ENCODE measurements around the gene KDELR3. TPM values are rescaled to one million over a fixed set of nuclear protein-coding genes. Genes with fewer than 3 reads are reported as not detected.

Gene KDELR3
- polyA plus RNA-seq, 1 donor from 2014 or later = not detected

DNA sequence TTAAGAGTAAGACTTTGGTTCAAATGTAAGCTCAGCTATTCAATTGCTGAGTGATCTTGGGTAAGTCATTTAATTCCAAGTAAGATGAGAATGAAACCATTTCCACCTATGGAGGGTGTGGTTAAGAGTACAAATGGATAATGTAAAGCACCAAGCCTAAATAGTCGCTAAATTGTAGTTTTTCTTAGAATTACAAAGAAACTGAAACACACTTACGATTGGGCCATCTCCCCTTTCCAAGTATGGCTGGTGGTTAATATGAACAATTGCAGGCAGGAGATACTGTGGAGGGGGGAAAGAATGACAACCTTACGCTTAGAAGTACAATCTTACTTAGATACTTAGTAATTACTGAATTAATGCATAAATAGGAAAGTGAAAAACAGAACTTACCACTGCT is 30.0 kb downstream of the KDELR3 start:
- Histone ChIP-seq H3K9me2 (ENCODE audit: insufficient read depth, low read length) (no peaks in the 10 kb centered on the region), H3K27me3 (ENCODE audit: insufficient read depth, low read depth, low read length) (no peaks in the 10 kb centered on the region), H2AFZ (ENCODE audit: low read depth, low read length) (no peak overlapping the region), H3K4me2 (ENCODE audit: low read length) (no peak overlapping the region), H4K20me1 (ENCODE audit: insufficient read depth) (peaks cover 24% of the 10 kb centered on the region), H3K27ac (ENCODE audit: low read length) (no peak overlapping the region), H3K9me3 (ENCODE audit: low read length) (no peaks in the 10 kb centered on the region), H3K4me3 (ENCODE audit: low read length) (no peak overlapping the region), H3K79me2 (replicated peaks; ENCODE audit: insufficient read depth, low read length) (peaks cover 69% of the 10 kb centered on the region), H3K36me3 (ENCODE audit: insufficient read depth, low read length) (peaks cover 11% of the 10 kb centered on the region), H3F3A (ENCODE audit: insufficient read depth, low read length, poor library complexity, severe bottlenecking) (no peaks in the 10 kb centered on the region), H3K9ac (ENCODE audit: low read length) (no peak overlapping the region)
- TF ChIP-seq TAF1 (IDR thresholded peaks at IDR 0.05; ENCODE audit: low read depth) (no peak), EZH2 (IDR thresholded peaks at IDR 0.05; ENCODE audit: borderline replicate concordance, insufficient read depth, low read length, poor library complexity, severe bottlenecking) (no peak), POLR2AphosphoS5 (IDR thresholded peaks at IDR 0.05) (no peak), SMC3 (conservative IDR thresholded peaks at IDR 0.05; ENCODE audit: poor library complexity) (no peak), RAD21 (conservative IDR thresholded peaks at IDR 0.05) (no peak), MXI1 (conservative IDR thresholded peaks at IDR 0.05; ENCODE audit: poor library complexity, severe bottlenecking) (no peak), EP300 (conservative IDR thresholded peaks at IDR 0.05; ENCODE audit: poor library complexity, severe bottlenecking) (no peak)
- TF ChIP-seq, protein P1, sequence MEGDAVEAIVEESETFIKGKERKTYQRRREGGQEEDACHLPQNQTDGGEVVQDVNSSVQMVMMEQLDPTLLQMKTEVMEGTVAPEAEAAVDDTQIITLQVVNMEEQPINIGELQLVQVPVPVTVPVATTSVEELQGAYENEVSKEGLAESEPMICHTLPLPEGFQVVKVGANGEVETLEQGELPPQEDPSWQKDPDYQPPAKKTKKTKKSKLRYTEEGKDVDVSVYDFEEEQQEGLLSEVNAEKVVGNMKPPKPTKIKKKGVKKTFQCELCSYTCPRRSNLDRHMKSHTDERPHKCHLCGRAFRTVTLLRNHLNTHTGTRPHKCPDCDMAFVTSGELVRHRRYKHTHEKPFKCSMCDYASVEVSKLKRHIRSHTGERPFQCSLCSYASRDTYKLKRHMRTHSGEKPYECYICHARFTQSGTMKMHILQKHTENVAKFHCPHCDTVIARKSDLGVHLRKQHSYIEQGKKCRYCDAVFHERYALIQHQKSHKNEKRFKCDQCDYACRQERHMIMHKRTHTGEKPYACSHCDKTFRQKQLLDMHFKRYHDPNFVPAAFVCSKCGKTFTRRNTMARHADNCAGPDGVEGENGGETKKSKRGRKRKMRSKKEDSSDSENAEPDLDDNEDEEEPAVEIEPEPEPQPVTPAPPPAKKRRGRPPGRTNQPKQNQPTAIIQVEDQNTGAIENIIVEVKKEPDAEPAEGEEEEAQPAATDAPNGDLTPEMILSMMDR (IDR thresholded peaks at IDR 0.05; ENCODE audit: poor library complexity, severe bottlenecking) = no peak
- TF ChIP-seq, protein P2, sequence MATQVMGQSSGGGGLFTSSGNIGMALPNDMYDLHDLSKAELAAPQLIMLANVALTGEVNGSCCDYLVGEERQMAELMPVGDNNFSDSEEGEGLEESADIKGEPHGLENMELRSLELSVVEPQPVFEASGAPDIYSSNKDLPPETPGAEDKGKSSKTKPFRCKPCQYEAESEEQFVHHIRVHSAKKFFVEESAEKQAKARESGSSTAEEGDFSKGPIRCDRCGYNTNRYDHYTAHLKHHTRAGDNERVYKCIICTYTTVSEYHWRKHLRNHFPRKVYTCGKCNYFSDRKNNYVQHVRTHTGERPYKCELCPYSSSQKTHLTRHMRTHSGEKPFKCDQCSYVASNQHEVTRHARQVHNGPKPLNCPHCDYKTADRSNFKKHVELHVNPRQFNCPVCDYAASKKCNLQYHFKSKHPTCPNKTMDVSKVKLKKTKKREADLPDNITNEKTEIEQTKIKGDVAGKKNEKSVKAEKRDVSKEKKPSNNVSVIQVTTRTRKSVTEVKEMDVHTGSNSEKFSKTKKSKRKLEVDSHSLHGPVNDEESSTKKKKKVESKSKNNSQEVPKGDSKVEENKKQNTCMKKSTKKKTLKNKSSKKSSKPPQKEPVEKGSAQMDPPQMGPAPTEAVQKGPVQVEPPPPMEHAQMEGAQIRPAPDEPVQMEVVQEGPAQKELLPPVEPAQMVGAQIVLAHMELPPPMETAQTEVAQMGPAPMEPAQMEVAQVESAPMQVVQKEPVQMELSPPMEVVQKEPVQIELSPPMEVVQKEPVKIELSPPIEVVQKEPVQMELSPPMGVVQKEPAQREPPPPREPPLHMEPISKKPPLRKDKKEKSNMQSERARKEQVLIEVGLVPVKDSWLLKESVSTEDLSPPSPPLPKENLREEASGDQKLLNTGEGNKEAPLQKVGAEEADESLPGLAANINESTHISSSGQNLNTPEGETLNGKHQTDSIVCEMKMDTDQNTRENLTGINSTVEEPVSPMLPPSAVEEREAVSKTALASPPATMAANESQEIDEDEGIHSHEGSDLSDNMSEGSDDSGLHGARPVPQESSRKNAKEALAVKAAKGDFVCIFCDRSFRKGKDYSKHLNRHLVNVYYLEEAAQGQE (IDR thresholded peaks at IDR 0.05; ENCODE audit: borderline replicate concordance) = no peak

GRCh38 chr22:38501797-38502672 is 34.1 kb downstream of the KDELR3 start:
- TF ChIP-seq, protein P2 (IDR thresholded peaks at IDR 0.05; ENCODE audit: borderline replicate concordance) = no peak
- Histone ChIP-seq H3K4me2 (ENCODE audit: low read length) (peak overlapping the region; percentile 0), H3K79me2 (replicated peaks; ENCODE audit: insufficient read depth, low read length) (peaks cover 76% of the 10 kb centered on the region), H4K20me1 (ENCODE audit: insufficient read depth) (peaks cover 37% of the 10 kb centered on the region), H2AFZ (ENCODE audit: low read depth, low read length) (no peak overlapping the region), H3K9me3 (ENCODE audit: low read length) (no peaks in the 10 kb centered on the region), H3K27me3 (ENCODE audit: insufficient read depth, low read depth, low read length) (no peaks in the 10 kb centered on the region), H3K36me3 (ENCODE audit: insufficient read depth, low read length) (no peaks in the 10 kb centered on the region), H3K4me3 (ENCODE audit: low read length) (peak overlapping the region; percentile 91), H3K27ac (ENCODE audit: low read length) (no peak overlapping the region), H3K9me2 (ENCODE audit: insufficient read depth, low read length) (no peaks in the 10 kb centered on the region), H3F3A (ENCODE audit: insufficient read depth, low read length, poor library complexity, severe bottlenecking) (peaks cover under 1% of the 10 kb centered on the region), H3K9ac (ENCODE audit: low read length) (no peak overlapping the region)
